Right forelimb (tissue), 1 donor: ENCODE results near the gene AKAP14.
"Not testable (repeated sequence)": the region's sequence is repeated elsewhere in the genome, so short reads cannot be mapped to it uniquely, and the experiment has no call there.

Source experiments
- DNase-seq: peaks from one replicate; pipeline ENCODE4 v3.0.0-alpha.2; 2018

AKAP14 gene

GRCh38 chrX:119895843-119896326, at the start of gene AKAP14:
Gene AKAP14 (plus strand): TSS chrX:119895893. CDS start chrX:119903224, 7,331 bp downstream.
- no peak for DNase-seq

GRCh38 chrX:119852382-119853353, 43.0 kb upstream of the AKAP14 start, which contains the start of gene UPF3B:
Gene UPF3B (minus strand): TSS chrX:119852963. CDS start chrX:119852928, 35 bp downstream.
- DNase-seq: peak; percentile 91

GRCh38 chrX:119853444-119853843, 42.2 kb upstream of the AKAP14 start:
- no peak for DNase-seq

- DNase-seq: peak; percentile 43
These were observed 25.0 kb upstream of the AKAP14 start for GRCh38 chrX:119870626-119871131.

GRCh38 chrX:119871245-119871598, 24.5 kb upstream of the AKAP14 start:
- no peak for DNase-seq

- DNase-seq: peak; percentile 82
These were observed 23.9 kb upstream of the AKAP14 start, which contains the start of the genes NDUFA1 and RNF113A for GRCh38 chrX:119871599-119872395. Gene NDUFA1 (plus strand): TSS chrX:119871832. CDS start chrX:119871912, 80 bp downstream. Gene RNF113A (minus strand): TSS chrX:119871733. CDS start chrX:119871613, 120 bp downstream.

- no peak for DNase-seq
These were observed 17.0 kb upstream of the AKAP14 start for GRCh38 chrX:119878740-119879139.

GRCh38 chrX:119880076-119880475, 15.6 kb upstream of the AKAP14 start:
- DNase-seq: no peak

GRCh38 chrX:119880552-119881437, 14.9 kb upstream of the AKAP14 start:
- no peak for DNase-seq

- no peak for DNase-seq
These were observed 9.9 kb upstream of the AKAP14 start for GRCh38 chrX:119885554-119886428.

GRCh38 chrX:119887721-119888425, 7.8 kb upstream of the AKAP14 start:
- peak; percentile 54 for DNase-seq

- DNase-seq: not testable (repeated sequence)
These were observed 5.1 kb upstream of the AKAP14 start for GRCh38 chrX:119890626-119891025.

- not testable (repeated sequence) for DNase-seq
These were observed 3.6 kb upstream of the AKAP14 start for GRCh38 chrX:119891961-119892692.

GRCh38 chrX:119899125-119899524, 3.4 kb downstream of the AKAP14 start:
- DNase-seq: no peak

GRCh38 chrX:119900976-119901375, 5.3 kb downstream of the AKAP14 start:
- no peak for DNase-seq

- DNase-seq: no peak
These were observed 20.6 kb downstream of the AKAP14 start for GRCh38 chrX:119916310-119916709.

- no peak for DNase-seq
These were observed 22.2 kb downstream of the AKAP14 start for GRCh38 chrX:119917877-119918276.

GRCh38 chrX:119919835-119920585, 24.3 kb downstream of the AKAP14 start:
- no peak for DNase-seq

GRCh38 chrX:119922391-119922790, 26.7 kb downstream of the AKAP14 start:
- DNase-seq: not testable (repeated sequence)
